GM19023 (cell line): ENCODE data around the gene SPATA3.
"Not testable (repeated sequence)": the region's sequence is repeated elsewhere in the genome, so short reads cannot be mapped to it uniquely, and the experiment has no call there.

ENCODE experiments used
- ATAC-seq: cut with Tn5 transposase; IDR thresholded peaks from one replicate; pipeline ENCODE4 v1.9.1; 2021; ENCODE audit warnings: mild to moderate bottlenecking, moderate library complexity; ENCODE audit not compliant: unreplicated experiment

SPATA3 gene

DNA sequence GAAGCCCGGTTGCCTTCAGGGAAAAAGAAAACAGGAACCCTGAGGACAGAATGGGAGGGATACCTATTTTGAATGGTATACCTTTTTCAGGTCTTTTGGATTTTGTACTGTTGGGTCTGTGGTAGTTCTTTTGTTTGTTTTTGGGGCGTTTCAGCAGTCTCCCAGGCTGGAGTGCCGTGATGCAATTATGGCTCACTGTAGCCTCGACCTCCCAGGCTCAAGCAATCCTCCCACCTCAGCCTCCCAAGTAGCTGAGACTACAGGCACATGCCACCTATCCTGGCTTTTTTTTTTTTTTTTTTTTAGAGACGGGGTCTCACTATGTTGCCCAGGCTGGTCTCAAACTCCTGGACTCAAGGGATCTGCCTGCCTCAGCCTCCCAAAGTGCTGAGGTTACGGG lies 27.6 kb upstream of the SPATA3 start:
- ATAC-seq: not testable (repeated sequence)

DNA sequence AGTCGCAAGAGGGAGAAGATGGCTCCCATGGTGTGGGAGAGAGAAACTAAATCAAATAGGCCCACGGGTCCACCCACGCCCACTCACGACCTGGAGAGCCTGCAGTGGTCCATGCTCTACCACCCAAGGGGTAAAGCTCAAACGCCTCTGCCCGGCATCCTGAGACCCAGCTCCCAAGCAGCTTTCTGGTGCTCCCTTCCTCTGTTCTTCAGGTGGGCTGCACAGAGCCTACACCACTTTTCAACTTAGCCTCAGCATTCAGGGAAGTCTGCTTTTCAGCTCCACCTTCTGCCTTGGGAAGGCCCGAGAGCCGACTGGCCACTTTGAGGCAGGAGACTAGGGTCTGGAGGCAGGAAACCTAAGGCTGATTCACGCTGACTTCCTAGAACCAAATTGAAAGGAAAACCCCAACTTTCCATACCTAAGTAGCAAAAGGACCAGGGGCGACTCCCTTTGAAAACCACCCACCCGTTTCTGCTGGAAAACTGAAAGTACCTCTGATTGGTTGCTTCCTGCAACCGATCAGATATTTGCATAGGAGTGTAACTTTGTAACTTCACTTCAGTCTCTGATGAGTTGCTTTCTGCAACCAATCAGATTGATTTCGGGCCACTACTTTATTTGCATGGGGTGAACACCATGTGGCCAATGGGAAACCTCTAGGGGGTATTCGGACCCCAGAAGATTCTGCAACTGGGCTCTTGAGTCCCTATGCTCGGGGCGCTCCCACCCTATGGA lies 26.8 kb upstream of the SPATA3 start:
- ATAC-seq: no peak

DNA sequence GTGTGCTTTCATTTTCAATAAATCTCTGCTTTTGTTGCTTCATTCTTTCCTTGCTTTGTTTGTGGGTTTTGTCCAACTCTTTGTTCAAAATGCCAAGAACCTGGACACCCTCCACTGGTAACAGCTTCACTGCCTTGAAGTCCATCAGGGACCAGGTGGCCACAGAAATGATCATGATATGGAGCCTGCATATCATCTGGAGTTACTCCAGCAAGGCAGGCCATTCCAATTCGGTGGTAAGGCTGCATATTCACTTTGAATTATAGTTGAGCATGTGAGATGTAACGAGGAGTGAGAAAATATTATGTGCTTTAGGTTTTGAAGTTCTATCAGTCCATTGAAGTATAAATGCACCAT lies 26.3 kb upstream of the SPATA3 start:
- no peak for ATAC-seq

- ATAC-seq: no peak
Observed at GRCh38 chr2:230972046-230972445, 23.9 kb upstream of the SPATA3 start.

GRCh38 chr2:230974096-230974913 lies 21.6 kb upstream of the SPATA3 start:
- peak; percentile 84 for ATAC-seq

DNA sequence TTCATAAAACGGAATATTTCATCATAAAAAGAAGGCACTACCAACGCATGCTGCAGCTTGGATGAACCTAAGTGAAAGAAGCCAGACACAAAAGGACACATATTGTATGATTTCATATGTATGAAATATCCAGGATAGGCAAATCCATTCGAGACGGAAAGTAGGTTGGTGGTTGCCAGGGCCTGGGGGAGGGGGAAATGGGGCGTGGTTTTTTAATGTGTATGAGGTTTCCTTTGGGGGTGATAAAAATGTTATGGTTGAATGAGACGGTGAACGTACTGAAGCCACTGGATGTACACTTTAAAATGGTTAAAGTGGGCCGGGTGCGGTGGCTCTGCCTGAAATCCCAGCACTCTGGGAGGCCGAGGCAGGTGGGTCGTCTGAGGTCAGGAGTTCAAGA lies 20.0 kb upstream of the SPATA3 start:
- ATAC-seq: no peak

GRCh38 chr2:230976671-230977171 lies 19.2 kb upstream of the SPATA3 start:
- ATAC-seq: no peak

DNA sequence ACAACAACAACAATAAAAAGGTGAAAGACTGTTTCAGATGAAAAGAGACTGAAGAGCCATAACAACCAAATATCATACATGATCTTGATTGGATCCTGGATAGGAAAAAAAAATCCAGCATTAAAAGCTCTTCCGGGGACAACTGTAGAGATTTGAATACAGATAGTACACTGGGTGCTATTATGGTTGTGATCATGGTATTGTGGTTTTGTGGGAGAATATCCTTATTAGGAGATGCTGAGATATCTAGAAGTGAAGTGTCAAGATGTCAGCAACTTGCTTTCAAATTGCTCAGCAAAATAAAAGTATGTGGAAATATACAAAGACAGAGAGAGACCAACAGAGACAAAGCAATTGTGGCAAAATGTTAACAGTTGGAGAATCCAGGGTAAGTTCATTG lies 15.5 kb upstream of the SPATA3 start:
- no peak for ATAC-seq

- no peak for ATAC-seq
Observed at GRCh38 chr2:230981704-230982103, 14.2 kb upstream of the SPATA3 start.

DNA sequence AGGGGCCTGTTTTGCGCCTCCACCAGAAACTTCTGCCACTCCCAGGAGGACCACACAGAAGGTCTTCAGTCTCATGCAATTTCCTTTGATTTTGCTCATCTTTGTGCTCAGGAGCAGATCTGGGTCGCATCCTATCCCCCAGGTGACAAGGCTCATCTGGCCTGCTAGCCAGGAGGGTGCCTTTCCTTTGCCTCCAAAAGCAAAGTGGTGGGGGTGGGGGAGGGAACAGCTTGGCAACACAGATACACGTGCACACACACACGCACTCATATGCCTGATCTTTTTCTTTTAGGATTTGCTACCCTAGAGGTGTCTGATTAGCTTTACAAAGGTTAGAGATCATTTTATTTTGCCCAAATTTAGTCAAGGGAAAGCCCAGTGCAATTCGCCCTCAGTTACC lies 13.8 kb upstream of the SPATA3 start:
- no peak for ATAC-seq

DNA sequence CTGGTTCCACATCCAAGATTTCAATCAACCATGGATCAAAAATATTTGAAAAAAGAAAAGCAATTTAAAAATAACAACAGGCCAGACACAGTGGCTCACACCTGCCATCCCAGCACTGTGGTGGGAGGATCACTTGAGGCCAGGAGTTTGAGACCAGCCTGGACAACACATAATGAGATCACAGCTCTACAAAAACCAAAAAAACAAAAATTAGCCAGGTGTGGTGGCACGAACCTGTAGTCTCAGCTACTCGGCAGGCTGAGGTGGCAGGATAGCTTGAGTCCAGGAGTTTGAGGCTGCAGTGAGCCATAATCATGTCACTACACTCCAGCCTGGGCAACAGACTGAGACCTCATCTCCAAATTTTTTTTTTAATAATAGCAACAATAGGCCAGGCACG lies 13.4 kb upstream of the SPATA3 start:
- no peak for ATAC-seq

GRCh38 chr2:230983566-230983965 lies 12.4 kb upstream of the SPATA3 start:
- ATAC-seq: no peak

GRCh38 chr2:230984393-230985220 lies 11.3 kb upstream of the SPATA3 start:
- peak; percentile 75 for ATAC-seq

DNA sequence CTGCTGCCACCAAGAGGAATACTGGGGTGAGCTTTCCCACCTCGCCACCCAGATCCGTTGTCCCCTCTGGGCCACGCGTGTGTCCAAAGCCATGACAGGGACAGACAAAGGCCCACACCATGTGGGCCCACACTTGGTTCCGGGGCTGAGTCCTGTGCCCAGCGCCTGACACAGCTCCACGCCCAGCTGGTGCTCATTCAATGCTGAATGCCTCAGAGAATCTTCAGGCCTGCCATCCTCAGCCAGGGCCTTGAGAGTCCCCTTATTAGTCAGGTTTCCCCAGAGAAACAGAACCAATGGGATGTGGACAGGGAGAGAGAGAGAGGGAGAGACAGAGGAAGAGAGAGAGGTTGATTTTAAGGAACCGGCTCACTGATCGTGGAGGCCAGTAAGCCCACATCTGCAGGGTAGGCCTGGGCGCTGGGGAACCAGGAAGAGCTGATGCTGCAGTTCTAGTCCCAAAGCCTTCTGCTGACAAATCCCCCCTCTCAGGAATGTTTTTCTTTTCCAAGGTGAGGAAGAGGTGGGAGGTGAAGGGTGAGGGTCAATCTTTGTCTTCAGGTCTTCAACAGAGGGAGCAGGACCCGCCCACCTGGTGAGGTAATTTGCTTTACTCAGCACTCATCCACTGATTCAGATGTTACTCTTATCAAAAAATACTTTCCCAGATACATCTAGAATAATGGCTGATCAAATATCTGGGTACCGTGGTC lies 10.2 kb upstream of the SPATA3 start:
- no peak for ATAC-seq

GRCh38 chr2:230986520-230987136 lies 9.3 kb upstream of the SPATA3 start:
- ATAC-seq: no peak

- no peak for ATAC-seq
Observed at GRCh38 chr2:230987137-230988020, 8.5 kb upstream of the SPATA3 start.

GRCh38 chr2:230989731-230990130 lies 6.2 kb upstream of the SPATA3 start:
- ATAC-seq: no peak

- no peak for ATAC-seq
Observed at GRCh38 chr2:230990131-230990898, 5.6 kb upstream of the SPATA3 start.

DNA sequence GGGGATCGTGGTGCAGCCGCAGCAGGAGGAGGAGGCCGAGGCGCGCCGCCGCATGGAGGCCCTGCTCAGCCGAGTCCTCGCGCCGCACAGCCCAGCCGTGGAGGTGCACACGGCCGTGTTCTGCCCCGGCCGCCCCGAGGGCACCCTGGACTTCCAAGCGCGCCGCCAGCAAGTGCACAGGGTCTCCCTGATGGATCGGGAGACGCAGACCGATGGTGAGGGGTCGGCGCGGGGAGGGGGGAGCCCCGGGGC lies 5.1 kb upstream of the SPATA3 start:
- no peak for ATAC-seq
